ENCODE data around the gene CRACR2B.

Gene CRACR2B

DNA sequence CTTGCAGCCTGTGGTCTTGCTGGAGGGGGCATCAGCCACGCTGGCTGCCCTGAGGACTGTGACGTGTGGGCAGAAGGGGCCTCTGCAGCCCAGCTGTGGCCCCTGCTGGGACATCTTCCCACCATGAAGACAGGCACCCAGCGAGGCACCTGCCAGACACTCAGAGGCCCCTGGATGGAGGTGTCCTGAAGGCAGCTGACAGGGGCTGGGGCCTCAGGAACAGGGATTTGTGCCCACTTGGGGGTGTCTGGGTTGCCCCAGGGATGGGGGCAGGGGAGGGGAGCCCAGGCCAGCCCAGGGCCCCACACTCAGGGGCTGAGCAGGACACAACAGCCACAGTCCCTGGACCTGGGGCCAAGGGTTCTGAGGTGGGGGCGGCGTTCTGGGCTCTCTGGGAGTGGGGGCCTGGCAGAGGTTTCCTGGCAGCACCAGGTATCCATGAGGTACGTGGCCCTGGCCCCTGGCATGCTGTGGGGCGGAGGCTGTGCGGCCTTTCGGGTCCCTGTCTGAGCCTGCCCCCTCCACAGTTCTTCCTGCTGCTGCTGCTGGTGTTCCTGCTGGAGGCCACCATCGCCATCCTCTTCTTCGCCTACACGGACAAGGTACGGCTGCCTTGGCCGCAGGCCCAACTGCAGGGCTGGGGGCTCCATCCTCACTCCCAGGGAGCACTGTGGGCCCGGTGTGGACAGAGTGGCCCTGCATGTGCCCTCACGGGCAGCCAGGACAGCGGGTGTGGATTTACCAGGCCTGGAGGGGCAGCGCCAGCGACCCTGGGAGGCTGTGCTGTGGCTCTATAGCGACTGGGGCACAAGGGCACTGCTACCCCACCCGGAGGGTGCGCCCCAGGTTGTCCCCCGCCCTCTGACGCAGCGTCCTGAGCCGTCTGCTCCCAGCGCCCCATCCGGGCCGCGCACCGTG is 36.5 kb downstream of the CRACR2B start:
- Histone ChIP-seq H3K36me3 (ENCODE audit: control insufficient read depth, low read length) (no peaks in the 10 kb centered on the region), H3K9me3 (ENCODE audit: control insufficient read depth, insufficient read depth, low read length) (no peaks in the 10 kb centered on the region), H3K4me1 (ENCODE audit: control insufficient read depth, low read length) (no peaks in the 10 kb centered on the region), H3F3A (ENCODE audit: control insufficient read depth, insufficient read depth) (no peaks in the 10 kb centered on the region), H3K27me3 (ENCODE audit: control insufficient read depth, low read length) (no peaks in the 10 kb centered on the region), H3K4me3 (ENCODE audit: low read length) (no peak overlapping the region), H3K4me2 (ENCODE audit: low read length) (no peak overlapping the region), H3K79me2 (ENCODE audit: control insufficient read depth, low read length) (no peaks in the 10 kb centered on the region), H3K27ac (ENCODE audit: low read depth, low read length) (no peak overlapping the region), H4K20me1 (ENCODE audit: control insufficient read depth, insufficient read depth, low read depth, low read length) (no peaks in the 10 kb centered on the region), H3K9me2 (replicated peaks; ENCODE audit: control insufficient read depth, low read length) (no peaks in the 10 kb centered on the region)
- TF ChIP-seq EZH2phosphoT487 (IDR thresholded peaks at IDR 0.05; ENCODE audit: borderline replicate concordance, low read length) (no peak), CTCF (IDR thresholded peaks at IDR 0.05; ENCODE audit: low read depth, low read length, poor library complexity, severe bottlenecking) (no peak)

DNA sequence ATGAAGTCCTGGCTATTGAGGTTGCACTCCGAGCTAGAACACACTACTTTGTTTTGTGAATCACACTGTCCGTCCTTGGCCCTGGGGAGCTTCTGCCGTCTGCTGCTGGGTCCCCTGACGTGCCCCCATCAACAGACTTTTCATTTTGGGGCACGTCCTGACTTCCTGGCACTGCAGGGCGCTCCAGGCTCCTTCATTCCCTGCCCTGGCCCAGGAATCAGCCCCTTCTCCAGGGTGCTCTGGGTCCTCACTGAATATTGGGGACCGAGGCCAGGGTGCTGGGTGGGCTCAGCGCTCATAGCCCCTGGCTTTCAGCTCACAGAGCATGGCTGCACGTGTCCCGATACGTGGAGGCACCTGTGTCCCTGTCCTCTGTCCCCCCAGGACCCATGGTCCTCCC is 37.2 kb downstream of the CRACR2B start:
- Histone ChIP-seq H3F3A (ENCODE audit: control insufficient read depth, insufficient read depth) (no peaks in the 10 kb centered on the region), H3K4me2 (ENCODE audit: low read length) (no peak overlapping the region), H3K9me2 (replicated peaks; ENCODE audit: control insufficient read depth, low read length) (no peaks in the 10 kb centered on the region), H3K27me3 (ENCODE audit: control insufficient read depth, low read length) (no peaks in the 10 kb centered on the region), H3K9me3 (ENCODE audit: control insufficient read depth, insufficient read depth, low read length) (no peaks in the 10 kb centered on the region), H3K27ac (ENCODE audit: low read depth, low read length) (no peak overlapping the region), H3K4me1 (ENCODE audit: control insufficient read depth, low read length) (no peaks in the 10 kb centered on the region), H3K36me3 (ENCODE audit: control insufficient read depth, low read length) (no peaks in the 10 kb centered on the region), H4K20me1 (ENCODE audit: control insufficient read depth, insufficient read depth, low read depth, low read length) (no peaks in the 10 kb centered on the region), H3K79me2 (ENCODE audit: control insufficient read depth, low read length) (no peaks in the 10 kb centered on the region), H3K4me3 (ENCODE audit: low read length) (no peak overlapping the region)
- no peak for TF ChIP-seq EZH2phosphoT487 (IDR thresholded peaks at IDR 0.05; ENCODE audit: borderline replicate concordance, low read length)
- TF ChIP-seq CTCF (IDR thresholded peaks at IDR 0.05; ENCODE audit: low read depth, low read length, poor library complexity, severe bottlenecking) = no peak

GRCh38 chr11:865462-866430 is 38.0 kb downstream of the CRACR2B start:
- no peaks in the 10 kb centered on the region for H3F3A ChIP-seq (ENCODE audit: control insufficient read depth, insufficient read depth)
- no peak for TF ChIP-seq EZH2phosphoT487 (IDR thresholded peaks at IDR 0.05; ENCODE audit: borderline replicate concordance, low read length)
- no peak for TF ChIP-seq CTCF (IDR thresholded peaks at IDR 0.05; ENCODE audit: low read depth, low read length, poor library complexity, severe bottlenecking)
- no peaks in the 10 kb centered on the region for H3K9me2 ChIP-seq (replicated peaks; ENCODE audit: control insufficient read depth, low read length)
- H3K4me3 ChIP-seq (ENCODE audit: low read length) = no peak overlapping the region
- H3K79me2 ChIP-seq (ENCODE audit: control insufficient read depth, low read length) = no peaks in the 10 kb centered on the region
- no peaks in the 10 kb centered on the region for H3K9me3 ChIP-seq (ENCODE audit: control insufficient read depth, insufficient read depth, low read length)
- no peaks in the 10 kb centered on the region for H3K36me3 ChIP-seq (ENCODE audit: control insufficient read depth, low read length)
- H3K4me2 ChIP-seq (ENCODE audit: low read length) = no peak overlapping the region
- H3K27me3 ChIP-seq (ENCODE audit: control insufficient read depth, low read length) = no peaks in the 10 kb centered on the region
- no peaks in the 10 kb centered on the region for H3K4me1 ChIP-seq (ENCODE audit: control insufficient read depth, low read length)
- no peaks in the 10 kb centered on the region for H4K20me1 ChIP-seq (ENCODE audit: control insufficient read depth, insufficient read depth, low read depth, low read length)
- H3K27ac ChIP-seq (ENCODE audit: low read depth, low read length) = no peak overlapping the region

Measured in DOHH2 (cell line).